Cardiac muscle cell (in vitro differentiated cells and primary cell): ENCODE data around the gene TLE4. TPM values are rescaled to one million over a fixed set of nuclear protein-coding genes. Genes with fewer than 3 reads are reported as not detected.

Experiments used
- DNase-seq, 2 donors: peaks; one replicate each; pipeline versions ENCODE4 v3.0.0 to v3.0.0-alpha.2; 2010 to 2017; ENCODE audit warnings: low read depth in 1 of 2, low spot score in 1 of 2
- H3K27ac ChIP-seq: fragments of 200-600 bp; sonication (generic); 2 replicates; pipeline ENCODE4 v1.5.1; 2016
- H3K27me3 ChIP-seq: fragments of 200-600 bp; sonication (generic); 2 replicates; pipeline ENCODE4 v1.6.0; 2016; ENCODE audit warnings: control low read depth
- H3K36me3 ChIP-seq: fragments of 200-600 bp; sonication (generic); 2 replicates; pipeline ENCODE4 v1.5.1; 2016; ENCODE audit warnings: control low read depth
- H3K4me1 ChIP-seq: fragments of 200-600 bp; sonication (generic); 2 replicates; pipeline ENCODE4 v1.8.1; 2017; ENCODE audit warnings: low read depth, mild to moderate bottlenecking, mixed run types
- H3K4me3 ChIP-seq: fragments of 200-600 bp; sonication (generic); 2 replicates; pipeline ENCODE4 v1.5.1; 2016; ENCODE audit warnings: mild to moderate bottlenecking
- H3K9me3 ChIP-seq: fragments of 200-600 bp; sonication (generic); 2 replicates; pipeline ENCODE4 v1.5.1; 2017; ENCODE audit warnings: low read depth, mild to moderate bottlenecking, control low read depth
- CTCF ChIP-seq: IDR thresholded peaks from 2 replicates; pipeline ENCODE4 v1.5.1; 2012; ENCODE audit warnings: low read depth, mild to moderate bottlenecking, low read length
- polyA plus RNA-seq: library from polyadenylated mRNA; unstranded; fragments of >200 nt; fragmentation: Nextera tagmentation; extraction: Ambion mirVana; gene quantifications from 2 replicates; pipeline ENCODE4 v1.2.1, GENCODE V29; 2016
- total RNA-seq: library from RNA; depleted of rRNA; stranded (reverse); fragments of >200 nt; gene quantifications from 2 replicates; pipeline ENCODE4 v1.2.3, GENCODE V29; 2016

Gene TLE4
- total and polyA plus RNA-seq, 2 experiments from 2014 or later = 9.1 to 11.9 TPM

GRCh38 chr9:79668956-79669355 is 97.2 kb downstream of the TLE4 start:
- Histone ChIP-seq H3K4me1 (no peaks in the 10 kb centered on the region), H3K27ac (no peak overlapping the region), H3K4me3 (no peak overlapping the region), H3K27me3 (no peaks in the 10 kb centered on the region), H3K9me3 (no peaks in the 10 kb centered on the region), H3K36me3 (no peaks in the 10 kb centered on the region)
- no peak for DNase-seq
- no peak for TF ChIP-seq CTCF

DNA sequence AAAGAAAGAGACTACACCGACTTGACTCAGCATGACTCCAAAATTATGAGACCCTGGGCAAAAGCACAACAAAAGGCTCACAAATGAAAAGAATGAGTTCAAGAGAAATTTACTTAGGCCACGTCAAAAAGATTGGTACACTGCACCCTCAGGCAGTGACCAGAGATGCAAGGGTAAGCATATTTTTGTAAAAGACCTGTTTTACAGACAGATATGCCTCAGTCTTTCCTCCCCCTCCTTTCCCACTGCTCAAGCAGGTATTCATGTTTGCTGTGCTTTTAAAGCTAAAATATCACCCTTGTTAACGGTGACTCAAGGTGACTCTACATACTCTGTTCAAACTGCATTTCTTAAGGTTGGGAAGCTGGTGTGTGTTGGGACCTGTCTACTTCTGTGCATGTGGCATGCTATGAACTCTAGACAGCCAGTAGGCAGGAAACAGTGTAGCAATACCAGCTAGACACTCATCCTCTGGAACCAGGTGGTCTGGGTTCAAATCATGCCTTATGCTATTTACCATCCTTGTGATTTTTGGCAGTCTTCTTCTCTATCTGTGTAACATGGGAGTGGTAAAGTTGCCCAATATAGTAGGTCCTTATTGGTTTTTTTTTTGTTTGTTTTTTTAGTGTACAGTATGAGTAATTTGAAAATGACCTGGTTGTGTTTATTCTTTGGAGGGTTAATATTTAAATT is 98.7 kb downstream of the TLE4 start:
- Histone ChIP-seq H3K36me3 (no peaks in the 10 kb centered on the region), H3K4me1 (no peaks in the 10 kb centered on the region), H3K27me3 (no peaks in the 10 kb centered on the region), H3K9me3 (no peaks in the 10 kb centered on the region), H3K27ac (no peak overlapping the region), H3K4me3 (no peak overlapping the region)
- TF ChIP-seq CTCF = no peak
- no peak for DNase-seq

- Histone ChIP-seq H3K36me3 (no peaks in the 10 kb centered on the region), H3K4me1 (no peaks in the 10 kb centered on the region), H3K4me3 (no peak overlapping the region), H3K27ac (no peak overlapping the region), H3K9me3 (no peaks in the 10 kb centered on the region), H3K27me3 (no peaks in the 10 kb centered on the region)
- DNase-seq = no peak
- TF ChIP-seq CTCF = no peak
Measured at GRCh38 chr9:79671558-79671957, 99.8 kb downstream of the TLE4 start.

GRCh38 chr9:79672236-79672635 is 100.5 kb downstream of the TLE4 start:
- TF ChIP-seq CTCF = no peak
- H3K4me3 ChIP-seq = no peak overlapping the region

DNA sequence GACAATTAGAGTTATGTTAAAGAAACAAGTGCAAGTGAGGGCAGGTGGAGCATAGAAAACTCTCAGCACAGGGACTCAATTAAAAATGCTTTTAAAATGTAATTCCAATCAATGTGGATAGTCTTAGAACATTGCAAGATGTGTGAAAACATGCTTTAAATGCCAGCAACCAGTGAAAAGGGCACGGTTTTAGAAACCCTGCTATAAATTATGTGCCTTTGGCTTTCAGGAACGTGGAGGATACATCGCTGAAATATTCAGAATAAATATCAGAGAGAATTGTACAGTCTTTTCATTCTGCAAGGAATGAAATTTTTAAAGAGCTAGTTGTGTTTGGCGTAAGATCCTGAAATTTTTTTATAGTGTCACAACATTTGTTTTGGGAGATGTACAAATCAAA is 101.1 kb downstream of the TLE4 start:
- Histone ChIP-seq H3K4me1 (no peaks in the 10 kb centered on the region), H3K9me3 (no peaks in the 10 kb centered on the region), H3K4me3 (no peak overlapping the region), H3K27me3 (no peaks in the 10 kb centered on the region), H3K27ac (no peak overlapping the region), H3K36me3 (no peaks in the 10 kb centered on the region)
- DNase-seq = no peak
- no peak for TF ChIP-seq CTCF

More at GRCh38 chr9:79672236-79672635, 100.5 kb downstream of the TLE4 start:
- Histone ChIP-seq H3K36me3 (no peaks in the 10 kb centered on the region), H3K9me3 (no peaks in the 10 kb centered on the region), H3K27me3 (no peaks in the 10 kb centered on the region), H3K27ac (no peak overlapping the region), H3K4me1 (no peaks in the 10 kb centered on the region)
- no peak for DNase-seq
